BLaER1 treated with 17β-estradiol and CSF1 and Interleukin-3, amounts not matched to agents 10 nM and 100 nM (cell line): ENCODE measurements around the gene UPF3A.

Experiments
- H3K27ac ChIP-seq, 11 experiments: shearing (Covaris generic); formaldehyde crosslinking; 2 replicates each; pipeline ENCODE4 v1.8.1; 2022
- H3K27me3 ChIP-seq, 11 experiments: shearing (Covaris generic); formaldehyde crosslinking; 2 replicates each; pipeline ENCODE4 v1.8.1; 2022
- H3K36me3 ChIP-seq, 11 experiments: shearing (Covaris generic); formaldehyde crosslinking; 2 replicates each; pipeline ENCODE4 v1.8.1; 2022
- H3K4me1 ChIP-seq, 10 experiments: shearing (Covaris generic); formaldehyde crosslinking; 2 replicates each; pipeline ENCODE4 v1.8.1; 2022
- H3K4me2 ChIP-seq, 11 experiments: shearing (Covaris generic); formaldehyde crosslinking; 2 replicates each; pipeline ENCODE4 v1.8.1; 2022
- H3K4me3 ChIP-seq, 10 experiments: shearing (Covaris generic); formaldehyde crosslinking; 2 replicates each; pipeline ENCODE4 v1.8.1; 2022
- H3K9ac ChIP-seq, 11 experiments: shearing (Covaris generic); formaldehyde crosslinking; 2 replicates each; pipeline ENCODE4 v1.8.1; 2022
- H3K9me3 ChIP-seq, 11 experiments: shearing (Covaris generic); formaldehyde crosslinking; replicated peaks in 1 of 11; 2 replicates each; pipeline ENCODE4 v1.8.1; 2022
- H4K20me1 ChIP-seq, 11 experiments: shearing (Covaris generic); formaldehyde crosslinking; 2 replicates each; pipeline ENCODE4 v1.8.1; 2022
- Cebpa-rat ChIP-seq, 11 experiments: shearing (Covaris generic); IDR thresholded peaks; 2 replicates each; pipeline ENCODE4 v1.8.1; 2022

UPF3A gene

DNA sequence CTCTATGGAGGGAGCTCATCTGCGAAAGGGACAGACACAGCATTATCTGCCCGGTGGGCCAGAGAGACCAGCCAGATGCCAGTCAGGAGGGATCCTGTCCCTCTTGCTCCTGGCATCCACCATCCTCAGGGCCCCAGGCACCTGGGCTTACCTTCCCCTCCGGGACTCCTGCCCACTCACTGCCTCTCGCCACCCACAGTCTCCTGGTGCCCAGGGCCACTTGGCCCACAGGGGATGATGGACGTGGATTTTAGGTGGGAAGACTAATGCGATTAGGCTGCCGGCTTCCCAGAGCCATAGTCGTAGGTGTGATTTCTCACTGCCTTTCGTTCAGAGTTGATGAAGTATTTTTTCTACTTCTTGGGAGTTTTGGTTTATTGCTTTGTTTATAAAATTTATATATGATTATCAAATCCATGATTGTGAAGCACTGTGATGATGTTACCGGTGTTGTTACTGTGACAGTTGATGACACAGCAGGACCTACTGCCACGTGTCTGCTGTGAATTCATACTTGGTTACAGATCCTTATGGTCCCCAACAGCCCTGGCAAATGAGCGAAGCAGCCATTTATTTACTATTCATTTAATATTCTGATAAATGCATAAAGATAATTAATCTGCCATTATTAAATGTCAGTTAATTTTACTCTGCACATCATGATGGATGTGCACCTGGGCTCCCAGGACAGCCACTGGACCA is 18.4 kb downstream of the UPF3A start:
- peaks cover 61 to 92% (median 87%) of the 10 kb centered on the region in 11 experiments for H3K36me3 ChIP-seq
- H3K27ac ChIP-seq, result no peak overlapping the region
- peak overlapping the region in 2 of 11 experiments; percentile 4 to 15; a peak in 2 of 22 replicates for H3K9ac ChIP-seq
- no peak overlapping the region for H3K4me2 ChIP-seq
- H3K27me3 ChIP-seq, result no peaks in the 10 kb centered on the region
- no peak for TF ChIP-seq Cebpa-rat (IDR thresholded peaks at IDR 0.05)
- H3K9me3 ChIP-seq, result no peaks in the 10 kb centered on the region
- no peak overlapping the region for H3K4me3 ChIP-seq
- peaks cover 0 to 26% (median 9%) of the 10 kb centered on the region in 11 experiments; a peak in 13 of 22 replicates for H4K20me1 ChIP-seq
- peaks cover 15 to 24% (median 22%) of the 10 kb centered on the region in 10 experiments for H3K4me1 ChIP-seq

DNA sequence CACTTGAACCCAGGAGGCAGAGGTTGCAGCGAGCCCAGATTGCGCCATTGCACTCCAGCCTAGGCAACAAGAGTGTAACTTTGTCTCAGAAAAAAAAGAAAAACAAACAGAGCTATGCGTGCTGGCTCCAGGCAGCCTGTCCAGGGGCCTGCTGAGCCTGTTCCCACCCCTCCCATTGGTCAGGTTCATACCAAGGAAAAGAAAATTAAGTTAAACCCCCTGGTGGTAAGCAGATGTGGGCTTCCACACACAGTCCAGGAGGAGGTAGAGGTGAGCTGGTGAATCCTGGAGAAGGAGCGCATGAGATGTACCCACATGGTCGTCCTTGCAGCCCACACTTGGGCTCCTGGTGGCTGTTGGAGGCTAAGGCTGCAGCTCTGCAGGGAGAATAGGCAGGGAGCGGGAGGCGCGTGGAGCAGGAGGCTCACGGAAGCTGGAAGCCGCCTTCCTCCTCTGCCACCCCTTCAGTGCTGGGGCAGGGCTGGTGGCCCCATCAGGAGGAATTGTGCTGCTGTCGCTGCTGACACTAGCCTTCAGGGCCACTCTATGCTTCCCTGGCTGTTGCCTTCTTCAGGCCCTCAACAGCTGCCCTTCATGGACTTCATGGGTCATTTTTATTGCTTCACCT is 22.4 kb downstream of the UPF3A start:
- Histone ChIP-seq H3K4me1 (no peaks in the 10 kb centered on the region), H3K36me3 (peaks cover 76 to 85% (median 78%) of the 10 kb centered on the region in 11 experiments), H3K4me2 (no peak overlapping the region), H3K9me3 (no peaks in the 10 kb centered on the region), H3K27me3 (no peaks in the 10 kb centered on the region), H3K27ac (no peak overlapping the region), H4K20me1 (peaks cover 0 to 15% (median 0%) of the 10 kb centered on the region in 11 experiments; a peak in 6 of 22 replicates), H3K4me3 (no peak overlapping the region), H3K9ac (no peak overlapping the region)
- no peak for TF ChIP-seq Cebpa-rat (IDR thresholded peaks at IDR 0.05)

- peaks cover 69 to 79% (median 71%) of the 10 kb centered on the region in 11 experiments for H3K36me3 ChIP-seq
- H3K4me2 ChIP-seq, result no peak overlapping the region
- H3K4me1 ChIP-seq, result peaks cover 0 to under 1% (median 0%) of the 10 kb centered on the region in 10 experiments; a peak in 3 of 20 replicates
- no peak overlapping the region for H3K4me3 ChIP-seq
- peaks cover 0 to 9% (median 0%) of the 10 kb centered on the region in 11 experiments; a peak in 5 of 22 replicates for H4K20me1 ChIP-seq
- H3K27ac ChIP-seq, result no peak overlapping the region
- TF ChIP-seq Cebpa-rat (IDR thresholded peaks at IDR 0.05), result no peak
- no peak overlapping the region for H3K9ac ChIP-seq
- H3K27me3 ChIP-seq, result no peaks in the 10 kb centered on the region
- no peaks in the 10 kb centered on the region for H3K9me3 ChIP-seq
These were observed 23.1 kb downstream of the UPF3A start for GRCh38 chr13:114304346-114305034.

DNA sequence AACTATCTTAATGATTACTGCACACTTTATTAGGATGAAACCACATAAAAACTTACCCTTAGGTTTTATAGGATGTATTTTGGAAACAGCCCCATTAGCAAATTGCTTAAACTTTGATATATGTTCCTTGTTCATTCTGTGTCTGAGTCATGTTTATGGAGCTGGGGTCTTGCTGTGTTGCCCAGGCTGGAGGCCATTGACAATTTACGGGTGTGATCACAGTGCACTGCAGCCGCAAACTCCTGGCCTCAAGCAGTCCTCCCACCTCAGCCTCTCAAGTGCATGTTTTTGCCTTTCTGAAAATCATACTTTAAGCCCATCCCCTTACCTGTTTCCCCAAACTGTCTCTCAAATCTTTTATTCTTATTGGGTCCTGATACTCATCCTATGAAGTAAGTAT is 27.7 kb downstream of the UPF3A start:
- Histone ChIP-seq H3K4me2 (no peak overlapping the region), H3K36me3 (peaks cover 23 to 33% (median 25%) of the 10 kb centered on the region in 11 experiments), H3K4me3 (no peak overlapping the region), H3K27ac (no peak overlapping the region), H4K20me1 (peaks cover 0 to under 1% (median 0%) of the 10 kb centered on the region in 11 experiments; a peak in 1 of 22 replicates), H3K27me3 (no peaks in the 10 kb centered on the region), H3K9ac (no peak overlapping the region), H3K4me1 (peaks cover 18 to 45% (median 41%) of the 10 kb centered on the region in 10 experiments), H3K9me3 (no peaks in the 10 kb centered on the region)
- no peak for TF ChIP-seq Cebpa-rat (IDR thresholded peaks at IDR 0.05)

DNA sequence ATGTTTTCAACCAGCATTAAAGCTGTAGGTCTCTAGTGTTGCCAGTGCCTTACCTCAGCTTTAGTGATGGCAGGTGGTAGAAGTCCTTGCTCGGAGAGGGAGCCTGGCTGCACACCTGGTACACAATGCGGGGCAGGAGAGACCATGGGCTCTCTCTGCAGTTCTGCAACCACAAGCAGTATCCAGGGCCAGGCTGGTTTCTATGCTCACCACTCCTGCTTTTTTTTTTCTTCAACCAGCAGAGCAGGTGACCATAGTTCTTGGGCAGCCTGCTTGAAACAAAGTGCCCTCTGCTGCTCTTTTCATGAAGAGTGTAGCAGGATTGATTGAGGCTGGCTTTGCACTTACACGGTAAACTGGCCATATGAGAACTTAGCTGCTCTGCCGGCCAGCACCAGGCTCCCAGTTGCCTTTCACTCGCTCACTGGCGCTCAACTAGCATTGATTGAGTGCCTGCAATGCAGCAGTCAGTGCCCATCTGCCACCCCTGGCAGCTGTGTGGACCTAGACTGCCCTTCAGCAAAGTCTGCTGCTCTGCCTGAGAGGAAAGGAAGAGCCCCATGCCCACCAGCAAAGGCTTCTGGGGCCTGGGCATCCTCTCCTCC is 28.5 kb downstream of the UPF3A start:
- Histone ChIP-seq H3K27ac (no peak overlapping the region), H3K36me3 (peaks cover 16 to 25% (median 18%) of the 10 kb centered on the region in 11 experiments), H3K4me1 (peaks cover 18 to 45% (median 41%) of the 10 kb centered on the region in 10 experiments), H3K4me3 (no peak overlapping the region), H3K4me2 (peak overlapping the region in 4 of 11 experiments; percentile 1 to 27 (median 11); a peak in 3 of 22 replicates), H3K9me3 (no peaks in the 10 kb centered on the region), H3K9ac (no peak overlapping the region), H4K20me1 (peaks cover 0 to 5% (median under 1%) of the 10 kb centered on the region in 11 experiments; a peak in 6 of 22 replicates), H3K27me3 (no peaks in the 10 kb centered on the region)
- no peak for TF ChIP-seq Cebpa-rat (IDR thresholded peaks at IDR 0.05)

DNA sequence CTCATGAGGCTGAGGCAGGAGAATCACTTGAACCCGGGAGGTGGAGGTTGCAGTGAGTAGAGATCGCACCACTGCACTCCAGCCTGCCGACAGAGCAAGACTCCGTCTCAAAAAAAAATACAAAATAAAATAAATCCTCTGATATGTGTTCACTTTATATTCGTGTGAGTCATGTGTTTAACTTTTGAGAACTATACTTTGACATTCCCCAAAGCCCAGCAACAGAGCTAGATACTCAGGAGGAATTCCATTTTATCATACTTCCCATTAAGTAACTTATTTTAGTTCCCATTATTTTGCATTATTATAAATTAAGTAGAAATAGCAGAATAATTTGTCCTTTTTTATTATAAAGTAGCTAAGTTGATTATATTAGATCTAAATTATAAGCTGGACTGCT is 29.6 kb downstream of the UPF3A start:
- H3K4me2 ChIP-seq, result peak overlapping the region in 3 of 11 experiments; percentile 1 to 18 (median 6); a peak in 5 of 22 replicates
- peaks cover 12 to 23% (median 14%) of the 10 kb centered on the region in 11 experiments for H3K36me3 ChIP-seq
- no peak overlapping the region for H3K4me3 ChIP-seq
- no peaks in the 10 kb centered on the region for H3K9me3 ChIP-seq
- H3K9ac ChIP-seq, result no peak overlapping the region
- TF ChIP-seq Cebpa-rat (IDR thresholded peaks at IDR 0.05), result no peak
- peaks cover 5 to 15% (median 10%) of the 10 kb centered on the region in 11 experiments; a peak in 16 of 22 replicates for H4K20me1 ChIP-seq
- H3K4me1 ChIP-seq, result peaks cover 27 to 56% (median 51%) of the 10 kb centered on the region in 10 experiments
- H3K27ac ChIP-seq, result no peak overlapping the region
- H3K27me3 ChIP-seq, result no peaks in the 10 kb centered on the region

- H3K4me3 ChIP-seq, result no peak overlapping the region
- no peaks in the 10 kb centered on the region for H3K27me3 ChIP-seq
- peaks cover 9 to 20% (median 14%) of the 10 kb centered on the region in 11 experiments; a peak in 17 of 22 replicates for H4K20me1 ChIP-seq
- no peaks in the 10 kb centered on the region for H3K9me3 ChIP-seq
- peaks cover 8 to 23% (median 13%) of the 10 kb centered on the region in 11 experiments for H3K36me3 ChIP-seq
- peak overlapping the region in 9 of 11 experiments; percentile 20 to 88 (median 51); a peak in 15 of 22 replicates for H3K4me2 ChIP-seq
- peaks cover 31 to 60% (median 56%) of the 10 kb centered on the region in 10 experiments for H3K4me1 ChIP-seq
- TF ChIP-seq Cebpa-rat (IDR thresholded peaks at IDR 0.05), result no peak
- H3K9ac ChIP-seq, result 0 out of 22 replicates have a peak overlapping the region, but pooled peaks of 2 of the 11 experiments have one; percentile 4 to 27
- no peak overlapping the region; a peak in 1 of 22 replicates for H3K27ac ChIP-seq
These were observed 30.0 kb downstream of the UPF3A start for GRCh38 chr13:114311387-114311786.

GRCh38 chr13:114311908-114312307 is 30.5 kb downstream of the UPF3A start:
- Histone ChIP-seq H3K27me3 (no peaks in the 10 kb centered on the region), H3K4me3 (no peak overlapping the region), H3K27ac (no peak overlapping the region; a peak in 1 of 22 replicates), H3K36me3 (peaks cover 4 to 23% (median 12%) of the 10 kb centered on the region in 11 experiments), H3K9ac (0 out of 22 replicates have a peak overlapping the region, but pooled peaks of 1 of the 11 experiments have one; percentile 42), H3K4me1 (peaks cover 35 to 65% (median 59%) of the 10 kb centered on the region in 10 experiments), H3K4me2 (peak overlapping the region in 8 of 11 experiments; percentile 23 to 88 (median 52); a peak in 14 of 22 replicates), H4K20me1 (peaks cover 14 to 25% (median 19%) of the 10 kb centered on the region in 11 experiments; a peak in 18 of 22 replicates), H3K9me3 (no peaks in the 10 kb centered on the region)
- TF ChIP-seq Cebpa-rat (IDR thresholded peaks at IDR 0.05), result no peak
